Transverse colon (tissue), 3 donors: ENCODE results near the gene VPS37D.

ENCODE experiments used
- CTCF ChIP-seq, 5 experiments: fragments of 200-600 bp in 3 of 5; fragments of 450-650 bp in 2 of 5; sonication (generic) in 3 of 5; IDR thresholded peaks; 1 replicate in 2 of 5; 2 replicates in 3 of 5; pipeline ENCODE4 v1.5.1; 2016 to 2017; ENCODE audit warnings: antibody characterized with exemption in 5 of 5, inconsistent platforms in 3 of 5, mild to moderate bottlenecking in 2 of 5, moderate library complexity in 1 of 5
- EP300 ChIP-seq: sonication (generic); formaldehyde crosslinking; IDR thresholded peaks from one replicate; pipeline ENCODE4 v1.6.1; 2017; ENCODE audit warnings: antibody characterized with exemption, low read depth
- POLR2A ChIP-seq: fragments of 450-650 bp; IDR thresholded peaks from one replicate; pipeline ENCODE4 v1.6.1; 2016; ENCODE audit warnings: antibody characterized with exemption, mild to moderate bottlenecking, moderate library complexity

DNA sequence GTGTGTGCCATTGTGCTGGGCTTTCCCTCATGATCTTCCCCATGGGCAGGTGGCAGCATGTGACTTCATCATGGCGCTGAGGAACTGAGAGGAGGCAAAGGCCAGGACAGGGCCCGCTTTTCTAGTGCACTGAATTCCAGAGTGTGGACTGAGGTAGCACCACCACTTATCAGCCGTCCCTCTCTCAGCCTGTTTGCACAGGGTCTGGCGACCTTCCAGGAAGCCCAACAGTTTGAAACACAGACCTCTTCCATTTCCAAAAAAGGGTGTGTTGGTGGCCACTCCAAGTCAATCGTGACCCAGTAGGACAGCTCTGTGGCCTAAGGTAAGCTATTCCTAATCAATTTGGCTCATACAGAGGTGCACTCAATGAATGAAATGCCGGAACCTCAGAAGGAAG, 11.2 kb downstream of the VPS37D start:
- no peak for TF ChIP-seq POLR2A
- no peak for TF ChIP-seq CTCF (IDR thresholded peaks at IDR 0.05)
- no peak for TF ChIP-seq EP300
